Osteocyte (in vitro differentiated cells): ENCODE results near the gene GLMP. TPM values are rescaled to one million over a fixed set of nuclear protein-coding genes. Genes with fewer than 3 reads are reported as not detected.

Source experiments
- DNase-seq: peaks from one replicate; pipeline ENCODE4 v3.0.0; 2021; ENCODE audit warnings: mixed read lengths; ENCODE audit not compliant: unreplicated experiment; ENCODE audit errors: extremely low spot score
- H3K27ac Mint-ChIP-seq: one replicate; pipeline ENCODE4 v1.8.0; 2021; ENCODE audit warnings: mild to moderate bottlenecking, mixed read lengths; ENCODE audit not compliant: unreplicated experiment
- H3K27me3 Mint-ChIP-seq: one replicate; pipeline ENCODE4 v1.8.0; 2021; ENCODE audit warnings: mixed read lengths; ENCODE audit not compliant: unreplicated experiment
- H3K36me3 Mint-ChIP-seq: one replicate; pipeline ENCODE4 v1.8.0; 2021; ENCODE audit warnings: mixed read lengths; ENCODE audit not compliant: unreplicated experiment
- H3K4me1 Mint-ChIP-seq: one replicate; pipeline ENCODE4 v1.8.0; 2021; ENCODE audit warnings: mixed read lengths; ENCODE audit not compliant: unreplicated experiment
- H3K4me3 Mint-ChIP-seq: one replicate; pipeline ENCODE4 v1.8.0; 2021; ENCODE audit warnings: mild to moderate bottlenecking, moderate library complexity, mixed read lengths; ENCODE audit not compliant: unreplicated experiment
- H3K9me3 Mint-ChIP-seq: one replicate; pipeline ENCODE4 v1.8.0; 2021; ENCODE audit warnings: mixed read lengths; ENCODE audit not compliant: unreplicated experiment
- total RNA-seq: library from RNA; stranded (reverse); gene quantifications from 2 replicates; pipeline ENCODE4 v1.2.1, GENCODE V29; 2021
- TF ChIP-seq, protein P1 (sequence below): fragments of 200-600 bp; sonication (generic); IDR thresholded peaks from 2 replicates; pipeline ENCODE4 v1.5.0; 2021; ENCODE audit warnings: antibody characterized with exemption, mild to moderate bottlenecking, moderate library complexity

Gene GLMP
- total RNA-seq, 1 donor from 2014 or later, result 77.1 TPM

DNA sequence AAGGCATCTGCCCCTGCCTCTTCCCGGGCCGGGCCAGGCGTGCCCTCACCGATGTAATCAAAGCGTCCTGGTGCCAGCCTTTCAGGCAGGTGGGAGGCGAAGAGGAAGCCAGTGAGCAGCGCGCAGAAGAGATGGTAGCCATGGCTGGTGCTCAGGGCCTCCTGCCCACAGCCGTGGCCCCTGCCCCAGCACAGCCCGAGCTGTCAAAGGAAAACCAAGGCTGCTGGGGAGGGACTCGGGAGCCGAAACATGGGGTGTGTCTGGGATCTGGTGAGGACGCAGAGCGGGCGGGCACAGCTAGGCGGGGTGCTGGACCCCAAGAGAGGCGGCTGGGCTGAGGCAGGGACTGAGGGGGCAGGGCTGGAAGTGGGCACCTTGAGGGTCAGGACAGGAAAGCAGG is 50.8 kb downstream of the GLMP start:
- Mint-ChIP-seq H3K4me3 (no peak overlapping the region), H3K36me3 (peaks cover 7% of the 10 kb centered on the region), H3K27me3 (no peaks in the 10 kb centered on the region), H3K27ac (no peak overlapping the region), H3K4me1 (peaks cover 13% of the 10 kb centered on the region), H3K9me3 (no peaks in the 10 kb centered on the region)
- no peak for DNase-seq
- TF ChIP-seq, protein P1, sequence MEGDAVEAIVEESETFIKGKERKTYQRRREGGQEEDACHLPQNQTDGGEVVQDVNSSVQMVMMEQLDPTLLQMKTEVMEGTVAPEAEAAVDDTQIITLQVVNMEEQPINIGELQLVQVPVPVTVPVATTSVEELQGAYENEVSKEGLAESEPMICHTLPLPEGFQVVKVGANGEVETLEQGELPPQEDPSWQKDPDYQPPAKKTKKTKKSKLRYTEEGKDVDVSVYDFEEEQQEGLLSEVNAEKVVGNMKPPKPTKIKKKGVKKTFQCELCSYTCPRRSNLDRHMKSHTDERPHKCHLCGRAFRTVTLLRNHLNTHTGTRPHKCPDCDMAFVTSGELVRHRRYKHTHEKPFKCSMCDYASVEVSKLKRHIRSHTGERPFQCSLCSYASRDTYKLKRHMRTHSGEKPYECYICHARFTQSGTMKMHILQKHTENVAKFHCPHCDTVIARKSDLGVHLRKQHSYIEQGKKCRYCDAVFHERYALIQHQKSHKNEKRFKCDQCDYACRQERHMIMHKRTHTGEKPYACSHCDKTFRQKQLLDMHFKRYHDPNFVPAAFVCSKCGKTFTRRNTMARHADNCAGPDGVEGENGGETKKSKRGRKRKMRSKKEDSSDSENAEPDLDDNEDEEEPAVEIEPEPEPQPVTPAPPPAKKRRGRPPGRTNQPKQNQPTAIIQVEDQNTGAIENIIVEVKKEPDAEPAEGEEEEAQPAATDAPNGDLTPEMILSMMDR, result no peak

DNA sequence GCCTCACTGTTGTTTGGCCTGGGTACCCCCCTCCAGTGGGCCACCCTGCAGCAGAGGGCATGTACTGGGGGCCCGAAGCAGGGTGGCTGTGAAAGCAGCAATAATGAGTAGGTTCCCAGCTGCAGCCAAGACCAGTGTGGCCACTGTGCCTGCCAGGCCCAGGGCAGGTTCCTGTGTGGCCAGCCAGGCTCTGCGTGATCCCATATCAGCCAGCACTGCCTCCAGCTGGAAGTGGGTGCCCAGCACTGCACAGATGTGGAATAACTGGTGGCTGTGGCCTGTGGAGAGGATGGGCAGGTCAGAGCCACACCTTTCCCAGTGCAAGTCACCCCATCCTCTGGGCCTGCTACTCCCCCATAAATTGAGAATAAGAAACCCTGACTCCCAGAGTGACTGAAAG is 51.4 kb downstream of the GLMP start:
- H3K4me1 Mint-ChIP-seq, result peaks cover 13% of the 10 kb centered on the region
- no peak overlapping the region for H3K4me3 Mint-ChIP-seq
- no peak for DNase-seq
- TF ChIP-seq, protein P1, result no peak
- H3K27ac Mint-ChIP-seq, result no peak overlapping the region
- H3K36me3 Mint-ChIP-seq, result peaks cover 6% of the 10 kb centered on the region
- H3K9me3 Mint-ChIP-seq, result no peaks in the 10 kb centered on the region
- H3K27me3 Mint-ChIP-seq, result no peaks in the 10 kb centered on the region

DNA sequence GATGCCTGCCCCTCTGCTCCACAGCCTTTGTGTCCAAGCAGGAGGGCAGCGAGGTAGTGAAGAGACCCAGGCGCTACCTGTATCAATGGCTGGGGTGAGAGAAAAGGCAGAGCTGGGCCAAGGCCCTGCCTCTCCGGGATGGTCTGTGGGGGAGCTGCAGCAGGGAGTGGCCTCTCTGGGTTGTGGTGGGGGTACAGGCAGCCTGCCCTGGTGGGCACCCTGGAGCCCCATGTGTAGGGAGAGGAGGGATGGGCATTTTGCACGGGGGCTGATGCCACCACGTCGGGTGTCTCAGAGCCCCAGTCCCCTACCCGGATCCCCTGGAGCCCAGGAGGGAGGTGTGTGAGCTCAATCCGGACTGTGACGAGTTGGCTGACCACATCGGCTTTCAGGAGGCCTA is 52.7 kb downstream of the GLMP start:
- TF ChIP-seq, protein P1, result no peak
- H3K27ac Mint-ChIP-seq, result no peak overlapping the region
- DNase-seq, result no peak
- no peaks in the 10 kb centered on the region for H3K27me3 Mint-ChIP-seq
- peaks cover 10% of the 10 kb centered on the region for H3K36me3 Mint-ChIP-seq
- no peaks in the 10 kb centered on the region for H3K9me3 Mint-ChIP-seq
- H3K4me3 Mint-ChIP-seq, result no peak overlapping the region
- H3K4me1 Mint-ChIP-seq, result peaks cover 13% of the 10 kb centered on the region

Other genes starting within 250 kb of the GLMP start
- 36.4 and 36.9 TPM in 2 replicates for gene UBQLN4, start 241.9 kb downstream of the GLMP start, total RNA-seq
- 56.2 and 59.9 TPM in 2 replicates for gene LAMTOR2, start 240.9 kb downstream of the GLMP start, total RNA-seq
- not detected in 2 replicates for gene RAB25, start 234.5 kb downstream of the GLMP start, total RNA-seq
- 19.8 and 20.7 TPM in 2 replicates for gene MEX3A, start 213.2 kb downstream of the GLMP start, total RNA-seq
- gene LMNA, start 181.0 kb downstream of the GLMP start, total RNA-seq, result 733 and 792 TPM in 2 replicates
- 1.6 and 1.8 TPM in 2 replicates for gene SEMA4A, start 142.1 kb downstream of the GLMP start, total RNA-seq
- 20.2 and 23.4 TPM in 2 replicates for gene SLC25A44, start 101.6 kb downstream of the GLMP start, total RNA-seq
- 54.1 and 57.0 TPM in 2 replicates for gene PMF1, start 82.7 kb downstream of the GLMP start, total RNA-seq
- gene BGLAP, start 53.5 kb downstream of the GLMP start, total RNA-seq, result 0.52 TPM in 1 of 2 replicates, not detected in the other
- gene PAQR6, start 47.6 kb downstream of the GLMP start, total RNA-seq, result 12.0 and 12.5 TPM in 2 replicates
- gene SMG5, start 12.9 kb downstream of the GLMP start, total RNA-seq, result 75.8 and 78.1 TPM in 2 replicates
- gene TMEM79, start 11.4 kb downstream of the GLMP start, total RNA-seq, result 2.6 and 3.3 TPM in 2 replicates
- gene VHLL, start 3.6 kb upstream of the GLMP start, total RNA-seq, result not detected in 2 replicates
- 192 and 193 TPM in 2 replicates for gene CCT3, start 42.6 kb upstream of the GLMP start, total RNA-seq
- gene TSACC, start 42.8 kb upstream of the GLMP start, total RNA-seq, result not detected in 2 replicates
- not detected in 2 replicates for gene RHBG, start 73.5 kb upstream of the GLMP start, total RNA-seq
- gene MEF2D, start 205.1 kb upstream of the GLMP start, total RNA-seq, result 33.8 and 45.8 TPM in 2 replicates